ENCODE measurements around the gene RTEL1. TPM values are rescaled to one million over a fixed set of nuclear protein-coding genes. Genes with fewer than 3 reads are reported as not detected.

RTEL1 gene
- total RNA-seq, 1 donor from 2014 or later = 47.5 TPM

DNA sequence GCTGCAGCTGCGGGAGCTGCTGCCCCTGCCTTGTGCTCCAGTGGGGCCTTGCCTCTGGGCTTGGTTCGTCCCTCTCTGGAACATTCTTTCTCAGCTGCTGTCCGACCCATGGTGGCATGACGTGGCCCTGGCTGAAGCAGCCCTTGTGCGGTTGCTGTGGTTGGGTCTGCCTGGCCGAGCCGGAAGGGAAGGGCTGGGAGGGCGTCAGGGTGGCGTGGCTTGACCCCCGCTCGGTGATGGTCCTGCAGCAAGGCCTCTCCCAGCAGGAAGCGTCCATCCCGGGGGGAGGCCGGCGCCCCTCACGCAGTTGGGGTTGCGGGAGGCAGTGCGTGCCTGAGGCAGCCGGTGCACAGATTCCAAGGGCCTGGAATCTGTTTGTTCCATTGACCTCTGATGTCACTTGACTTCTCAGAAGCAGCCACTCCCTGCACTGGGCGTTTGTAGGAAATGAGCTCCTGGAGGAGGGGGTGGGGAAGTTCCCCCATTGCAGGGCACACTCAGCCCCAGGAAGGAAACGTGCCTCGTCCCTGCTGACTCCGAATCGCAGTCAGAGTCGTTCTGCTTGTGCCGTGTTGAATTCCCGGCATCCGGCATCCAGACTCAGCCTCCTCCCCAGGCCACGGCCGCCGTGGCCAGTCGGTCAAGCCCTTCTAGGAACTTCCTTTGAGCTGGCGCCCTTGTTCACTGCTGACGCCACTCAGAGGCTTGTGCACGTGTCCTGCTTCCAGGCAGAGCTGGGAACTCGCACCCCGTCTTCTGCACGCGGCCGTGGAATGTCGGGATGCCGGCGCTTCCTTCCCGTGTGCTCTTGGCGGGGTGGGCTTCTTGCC is 28.6 kb downstream of the RTEL1 start:
- intact Hi-C loops (cut with micrococcal nuclease) = no loop called here

DNA sequence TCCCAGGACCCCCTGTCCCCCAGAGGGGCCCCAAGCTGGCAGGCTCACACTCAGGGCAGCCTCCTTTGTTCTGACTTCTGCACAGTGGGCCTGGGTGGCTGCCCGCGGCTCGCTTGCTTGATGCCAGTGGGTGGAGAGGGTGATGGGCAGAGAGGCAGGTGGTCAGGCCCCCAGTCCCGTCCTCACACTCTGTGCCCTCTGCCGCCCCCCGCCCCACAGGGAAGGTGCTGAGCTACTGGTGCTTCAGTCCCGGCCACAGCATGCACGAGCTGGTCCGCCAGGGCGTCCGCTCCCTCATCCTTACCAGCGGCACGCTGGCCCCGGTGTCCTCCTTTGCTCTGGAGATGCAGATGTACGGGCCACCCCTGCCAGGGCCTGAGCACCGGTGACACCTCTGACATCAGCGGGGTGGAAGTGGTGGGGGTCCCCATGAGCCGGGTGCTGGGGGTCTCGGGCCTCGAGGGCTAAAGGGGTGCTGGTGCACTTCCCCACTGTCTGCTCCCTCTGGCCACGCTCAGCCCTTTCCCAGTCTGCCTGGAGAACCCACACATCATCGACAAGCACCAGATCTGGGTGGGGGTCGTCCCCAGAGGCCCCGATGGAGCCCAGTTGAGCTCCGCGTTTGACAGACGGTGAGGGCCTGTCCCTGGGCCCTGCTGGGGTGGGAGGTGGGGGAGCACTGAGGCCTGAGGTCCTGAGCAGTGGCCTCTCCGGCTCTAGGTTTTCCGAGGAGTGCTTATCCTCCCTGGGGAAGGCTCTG is 29.5 kb downstream of the RTEL1 start:
- intact Hi-C loops (cut with micrococcal nuclease) = no loop called here

DNA sequence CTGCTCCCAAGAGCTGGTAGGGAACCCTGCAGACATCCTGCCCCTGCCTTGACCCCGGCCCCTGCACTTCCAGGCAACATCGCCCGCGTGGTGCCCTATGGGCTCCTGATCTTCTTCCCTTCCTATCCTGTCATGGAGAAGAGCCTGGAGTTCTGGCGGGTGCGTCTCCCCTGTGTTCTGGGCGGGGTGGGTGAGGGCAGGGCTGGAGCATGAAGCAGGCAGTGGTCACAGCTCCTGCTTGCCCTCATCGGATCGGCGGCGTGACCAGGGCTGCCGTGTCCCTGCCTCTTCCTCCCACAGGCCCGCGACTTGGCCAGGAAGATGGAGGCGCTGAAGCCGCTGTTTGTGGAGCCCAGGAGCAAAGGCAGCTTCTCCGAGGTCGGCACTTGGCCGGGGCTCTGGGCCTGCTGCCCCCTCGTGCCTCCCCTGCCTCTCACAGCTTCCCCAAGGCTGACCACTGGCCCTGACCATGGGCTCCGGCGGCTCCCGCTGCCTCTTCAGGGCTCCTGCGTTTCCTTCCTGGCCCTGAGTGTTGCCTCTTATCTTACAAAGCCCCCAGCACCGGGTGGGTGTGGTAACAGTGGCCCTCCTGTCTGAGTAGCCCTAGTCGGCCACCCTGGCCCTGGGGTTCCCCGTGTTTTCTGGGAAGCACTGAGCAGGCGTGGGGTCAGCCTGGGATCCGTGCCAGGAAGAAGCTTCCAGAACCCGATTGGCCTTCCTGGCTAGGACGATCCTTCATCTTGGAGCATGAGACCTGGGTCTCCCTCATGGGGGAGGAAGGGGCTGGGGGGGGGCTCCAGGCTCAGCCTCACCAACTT is 30.3 kb downstream of the RTEL1 start:
- intact Hi-C loops (cut with micrococcal nuclease) = no loop called here

DNA sequence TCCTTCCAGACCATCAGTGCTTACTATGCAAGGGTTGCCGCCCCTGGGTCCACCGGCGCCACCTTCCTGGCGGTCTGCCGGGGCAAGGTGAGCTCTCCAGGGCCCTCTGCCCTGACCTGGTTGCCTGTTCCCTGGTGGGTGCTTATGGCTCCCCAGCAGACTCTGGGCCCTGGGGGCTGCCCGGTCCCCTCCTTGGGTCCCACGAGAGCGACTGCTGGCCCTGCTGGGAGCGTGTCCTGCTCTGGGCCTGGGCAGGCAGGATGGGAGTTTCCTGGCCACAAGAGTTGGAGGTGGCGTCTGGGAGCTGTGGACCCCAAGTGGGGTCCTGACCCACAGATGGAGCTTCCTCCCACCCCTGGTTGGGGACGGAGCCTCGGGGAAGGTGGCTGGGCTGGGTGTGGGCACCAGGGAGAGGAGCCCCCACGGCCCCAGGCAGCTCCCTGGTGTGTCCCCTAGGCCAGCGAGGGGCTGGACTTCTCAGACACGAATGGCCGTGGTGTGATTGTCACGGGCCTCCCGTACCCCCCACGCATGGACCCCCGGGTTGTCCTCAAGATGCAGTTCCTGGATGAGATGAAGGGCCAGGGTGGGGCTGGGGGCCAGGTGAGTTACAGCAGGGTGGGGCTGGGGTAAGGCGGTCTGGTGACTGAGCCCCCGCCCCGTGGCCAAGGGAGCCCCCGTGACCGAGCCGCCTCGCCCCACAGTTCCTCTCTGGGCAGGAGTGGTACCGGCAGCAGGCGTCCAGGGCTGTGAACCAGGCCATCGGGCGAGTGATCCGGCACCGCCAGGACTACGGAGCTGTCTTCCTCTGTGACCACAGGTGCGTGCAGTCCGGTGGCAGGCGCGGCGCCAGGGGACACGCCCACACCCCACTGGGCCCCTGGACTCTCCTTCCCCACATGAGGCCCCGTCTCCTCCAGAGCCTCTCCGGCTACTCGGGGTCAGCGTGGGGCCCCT is 31.2 kb downstream of the RTEL1 start:
- intact Hi-C loops (cut with micrococcal nuclease) = no loop called here

DNA sequence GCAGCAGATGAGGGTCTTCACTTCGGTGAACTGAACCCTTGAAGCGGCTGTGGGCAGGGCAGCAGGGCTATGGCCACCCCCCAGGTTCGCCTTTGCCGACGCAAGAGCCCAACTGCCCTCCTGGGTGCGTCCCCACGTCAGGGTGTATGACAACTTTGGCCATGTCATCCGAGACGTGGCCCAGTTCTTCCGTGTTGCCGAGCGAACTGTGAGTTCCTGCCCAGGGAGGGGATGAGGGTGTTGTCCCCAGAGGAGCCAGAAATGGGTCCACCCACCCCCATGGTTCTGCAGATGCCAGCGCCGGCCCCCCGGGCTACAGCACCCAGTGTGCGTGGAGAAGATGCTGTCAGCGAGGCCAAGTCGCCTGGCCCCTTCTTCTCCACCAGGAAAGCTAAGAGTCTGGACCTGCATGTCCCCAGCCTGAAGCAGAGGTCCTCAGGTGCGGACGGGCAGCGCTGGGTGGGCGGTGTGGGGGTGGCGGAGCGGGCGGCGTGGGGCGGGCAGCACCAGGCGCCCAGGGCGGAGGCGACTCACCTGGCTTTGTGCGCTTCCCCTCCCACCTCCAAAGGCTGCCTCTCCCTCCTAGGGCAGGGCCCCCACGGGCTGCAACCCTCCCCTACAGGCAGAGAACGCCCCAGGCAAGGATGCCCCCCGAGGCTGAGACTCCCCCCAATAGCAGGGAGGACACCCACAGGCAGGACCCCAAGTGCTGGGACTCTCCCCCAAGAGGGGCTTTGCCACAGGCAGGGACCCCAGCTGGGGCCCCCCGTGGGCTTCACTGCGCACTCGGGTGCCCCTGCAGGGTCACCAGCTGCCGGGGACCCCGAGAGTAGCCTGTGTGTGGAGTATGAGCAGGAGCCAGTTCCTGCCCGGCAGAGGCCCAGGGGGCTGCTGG is 32.1 kb downstream of the RTEL1 start:
- intact Hi-C loops (cut with micrococcal nuclease) = no loop called here

- intact Hi-C loops (cut with micrococcal nuclease) = no loop called here
These were observed 33.0 kb downstream of the RTEL1 start for GRCh38 chr20:63690898-63691710.

DNA sequence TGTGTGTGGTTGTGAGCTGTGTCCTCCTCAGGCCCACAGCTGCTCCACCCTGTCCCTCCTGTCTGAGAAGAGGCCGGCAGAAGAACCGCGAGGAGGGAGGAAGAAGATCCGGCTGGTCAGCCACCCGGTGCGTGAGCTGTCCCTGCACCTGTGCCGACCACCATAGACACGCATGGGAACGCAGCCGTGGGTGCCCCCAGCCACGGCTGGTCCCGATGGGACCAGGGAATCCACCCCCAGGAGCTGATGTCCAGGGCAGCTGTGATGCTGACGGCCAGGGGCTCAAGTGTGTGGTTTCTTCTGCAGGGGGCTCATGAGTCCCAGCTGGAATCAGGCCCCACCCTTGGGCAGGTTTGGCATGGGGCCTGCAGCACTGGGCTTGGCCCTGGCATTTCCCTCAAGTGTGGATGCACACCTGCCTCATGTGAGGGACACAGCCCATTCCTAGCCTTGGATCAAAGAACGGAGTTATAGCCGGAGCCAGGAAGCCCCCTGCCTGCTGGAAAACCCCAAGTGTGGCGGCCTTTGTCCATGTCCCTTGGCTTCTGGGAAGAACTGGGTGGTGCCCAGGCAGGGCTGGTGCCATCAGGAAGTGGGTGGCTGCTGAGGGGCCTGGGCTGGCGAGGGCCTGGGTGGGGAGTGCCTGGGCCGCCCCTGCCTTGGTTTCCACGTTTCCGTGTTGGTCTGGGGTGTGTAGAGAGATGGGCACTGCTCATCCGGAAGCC is 33.8 kb downstream of the RTEL1 start:
- intact Hi-C loops (cut with micrococcal nuclease) = no loop called here

DNA sequence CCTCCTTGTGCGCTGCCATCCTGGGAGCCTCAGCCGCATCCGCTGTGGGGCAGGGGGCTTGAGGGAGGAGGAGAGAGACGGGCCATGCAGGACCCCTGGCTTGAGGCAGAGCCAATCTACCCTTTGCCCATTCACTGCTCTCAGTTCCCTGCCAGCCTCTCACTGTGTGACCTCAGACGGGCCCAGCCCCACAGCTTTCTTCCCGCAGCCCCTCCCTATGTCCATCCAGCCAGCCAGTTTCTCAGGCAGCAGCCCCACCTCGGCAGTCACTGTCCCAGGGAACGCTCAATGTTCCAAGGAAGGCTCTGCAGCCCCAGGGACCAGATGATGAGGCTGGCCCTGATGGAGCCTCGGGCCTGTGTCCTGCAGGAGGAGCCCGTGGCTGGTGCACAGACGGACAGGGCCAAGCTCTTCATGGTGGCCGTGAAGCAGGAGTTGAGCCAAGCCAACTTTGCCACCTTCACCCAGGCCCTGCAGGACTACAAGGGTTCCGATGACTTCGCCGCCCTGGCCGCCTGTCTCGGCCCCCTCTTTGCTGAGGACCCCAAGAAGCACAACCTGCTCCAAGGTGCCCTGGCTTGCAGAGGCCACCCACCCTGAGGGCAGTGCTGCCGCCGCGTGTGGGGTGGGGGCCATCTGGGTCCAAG is 34.4 kb downstream of the RTEL1 start:
- intact Hi-C loops (cut with micrococcal nuclease) = no loop called here

GRCh38 chr20:63693083-63693732 is 35.1 kb downstream of the RTEL1 start:
- intact Hi-C loops (cut with micrococcal nuclease) = no loop called here

DNA sequence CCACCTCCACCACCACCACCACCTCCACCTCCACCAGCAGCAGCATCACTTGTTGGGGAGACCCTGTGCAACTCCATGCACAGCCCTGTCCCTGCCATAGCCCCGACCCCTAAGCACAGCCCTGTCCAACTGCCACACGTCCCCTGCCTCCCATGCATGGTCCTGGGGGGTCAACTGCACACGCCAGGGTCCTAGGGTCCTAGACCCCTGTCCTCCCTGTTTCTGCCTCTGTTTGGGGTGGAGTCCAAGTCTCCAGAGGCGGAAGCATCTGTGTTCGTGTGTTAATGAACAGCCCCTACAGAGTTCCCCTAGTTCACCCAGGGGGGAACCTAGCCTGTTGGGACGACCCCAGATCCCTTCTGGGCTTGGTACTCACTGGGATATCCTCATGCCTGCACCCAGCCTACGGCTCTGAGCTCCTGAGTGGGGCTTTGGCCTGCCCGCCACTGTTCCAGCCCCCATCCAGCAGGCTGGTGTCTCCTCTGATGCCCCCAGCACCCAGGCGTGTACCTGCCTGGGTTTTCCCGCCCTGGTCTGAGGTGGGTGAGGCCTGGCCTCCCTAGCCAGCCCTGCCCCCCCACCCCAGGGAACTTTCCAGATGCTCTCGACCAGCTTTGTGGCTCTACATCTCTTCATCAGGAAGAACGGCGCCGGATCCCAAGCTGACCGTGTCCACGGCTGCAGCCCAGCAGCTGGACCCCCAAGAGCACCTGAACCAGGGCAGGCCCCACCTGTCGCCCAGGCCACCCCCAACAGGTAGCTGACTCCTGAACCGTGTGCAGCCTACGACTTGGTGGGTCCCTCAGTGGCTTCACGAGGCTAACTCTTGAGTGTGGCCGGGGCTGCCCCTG is 35.8 kb downstream of the RTEL1 start:
- intact Hi-C loops (cut with micrococcal nuclease) = no loop called here

- intact Hi-C loops (cut with micrococcal nuclease) = no loop called here
These were observed 36.7 kb downstream of the RTEL1 start for GRCh38 chr20:63694584-63695423.

DNA sequence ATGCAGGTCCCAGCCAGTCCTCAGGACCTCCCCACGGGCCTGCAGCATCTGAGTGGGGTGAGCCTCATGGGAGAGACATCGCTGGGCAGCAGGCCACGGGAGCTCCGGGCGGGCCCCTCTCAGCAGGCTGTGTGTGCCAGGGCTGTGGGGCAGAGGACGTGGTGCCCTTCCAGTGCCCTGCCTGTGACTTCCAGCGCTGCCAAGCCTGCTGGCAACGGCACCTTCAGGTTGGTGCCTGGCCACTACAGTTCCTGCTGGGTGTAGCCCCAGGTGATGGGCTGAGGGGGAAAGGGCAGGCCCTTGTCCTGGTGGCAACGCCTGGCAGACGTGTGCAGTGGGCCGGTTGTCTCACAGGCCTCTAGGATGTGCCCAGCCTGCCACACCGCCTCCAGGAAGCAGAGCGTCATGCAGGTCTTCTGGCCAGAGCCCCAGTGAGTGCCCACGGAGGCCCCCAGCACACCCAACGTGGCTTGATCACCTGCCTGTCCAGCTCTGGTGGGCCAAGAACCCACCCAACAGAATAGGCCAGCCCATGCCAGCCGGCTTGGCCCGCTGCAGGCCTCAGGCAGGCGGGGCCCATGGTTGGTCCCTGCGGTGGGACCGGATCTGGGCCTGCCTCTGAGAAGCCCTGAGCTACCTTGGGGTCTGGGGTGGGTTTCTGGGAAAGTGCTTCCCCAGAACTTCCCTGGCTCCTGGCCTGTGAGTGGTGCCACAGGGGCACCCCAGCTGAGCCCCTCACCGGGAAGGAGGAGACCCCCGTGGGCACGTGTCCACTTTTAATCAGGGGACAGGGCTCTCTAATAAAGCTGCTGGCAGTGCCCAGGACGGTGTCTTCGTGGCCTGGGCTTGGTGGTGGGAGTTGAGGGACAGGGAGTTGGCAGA is 37.6 kb downstream of the RTEL1 start:
- intact Hi-C loops (cut with micrococcal nuclease) = no loop called here

DNA sequence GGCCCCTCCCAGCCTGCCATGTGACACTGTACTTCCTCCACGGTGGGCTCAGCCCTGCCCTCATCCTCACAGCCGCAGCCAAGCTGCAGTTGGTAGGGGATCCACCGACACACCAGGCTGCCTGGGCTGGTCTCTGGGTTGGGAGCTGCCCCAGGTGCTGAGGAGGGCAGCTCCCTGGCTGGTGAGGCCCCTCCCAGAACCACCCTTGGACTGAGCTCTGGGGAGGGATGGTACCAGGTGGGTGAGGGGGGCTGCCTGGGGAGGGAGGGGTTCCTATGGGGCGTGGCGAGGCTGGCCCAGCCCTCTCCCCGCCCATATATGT is 38.2 kb downstream of the RTEL1 start:
- intact Hi-C loops (cut with micrococcal nuclease) = no loop called here

DNA sequence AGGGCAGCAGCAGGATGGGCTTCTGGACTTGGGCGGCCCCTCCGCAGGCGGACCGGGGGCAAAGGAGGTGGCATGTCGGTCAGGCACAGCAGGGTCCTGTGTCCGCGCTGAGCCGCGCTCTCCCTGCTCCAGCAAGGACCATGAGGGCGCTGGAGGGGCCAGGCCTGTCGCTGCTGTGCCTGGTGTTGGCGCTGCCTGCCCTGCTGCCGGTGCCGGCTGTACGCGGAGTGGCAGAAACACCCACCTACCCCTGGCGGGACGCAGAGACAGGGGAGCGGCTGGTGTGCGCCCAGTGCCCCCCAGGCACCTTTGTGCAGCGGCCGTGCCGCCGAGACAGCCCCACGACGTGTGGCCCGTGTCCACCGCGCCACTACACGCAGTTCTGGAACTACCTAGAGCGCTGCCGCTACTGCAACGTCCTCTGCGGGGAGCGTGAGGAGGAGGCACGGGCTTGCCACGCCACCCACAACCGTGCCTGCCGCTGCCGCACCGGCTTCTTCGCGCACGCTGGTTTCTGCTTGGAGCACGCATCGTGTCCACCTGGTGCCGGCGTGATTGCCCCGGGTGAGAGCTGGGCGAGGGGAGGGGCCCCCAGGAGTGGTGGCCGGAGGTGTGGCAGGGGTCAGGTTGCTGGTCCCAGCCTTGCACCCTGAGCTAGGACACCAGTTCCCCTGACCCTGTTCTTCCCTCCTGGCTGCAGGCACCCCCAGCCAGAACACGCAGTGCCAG is 38.7 kb downstream of the RTEL1 start, which contains the start of gene TNFRSF6B:
TSS of gene TNFRSF6B (plus strand) at position 25 of the 729 bp plus-strand sequence. CDS start at position 141, 116 bp downstream.
- intact Hi-C loops (cut with micrococcal nuclease) = no loop called here
